Measurements from ENCODE around the gene MRPS18A. TPM values are rescaled to one million over a fixed set of nuclear protein-coding genes. Genes with fewer than 3 reads are reported as not detected.

Gene MRPS18A
- total and polyA plus RNA-seq, 2 of the 13 experiments (the other 11 are each of a cell fraction or from before 2014, with no cell fraction given): 87.8 to 89.1 TPM

DNA sequence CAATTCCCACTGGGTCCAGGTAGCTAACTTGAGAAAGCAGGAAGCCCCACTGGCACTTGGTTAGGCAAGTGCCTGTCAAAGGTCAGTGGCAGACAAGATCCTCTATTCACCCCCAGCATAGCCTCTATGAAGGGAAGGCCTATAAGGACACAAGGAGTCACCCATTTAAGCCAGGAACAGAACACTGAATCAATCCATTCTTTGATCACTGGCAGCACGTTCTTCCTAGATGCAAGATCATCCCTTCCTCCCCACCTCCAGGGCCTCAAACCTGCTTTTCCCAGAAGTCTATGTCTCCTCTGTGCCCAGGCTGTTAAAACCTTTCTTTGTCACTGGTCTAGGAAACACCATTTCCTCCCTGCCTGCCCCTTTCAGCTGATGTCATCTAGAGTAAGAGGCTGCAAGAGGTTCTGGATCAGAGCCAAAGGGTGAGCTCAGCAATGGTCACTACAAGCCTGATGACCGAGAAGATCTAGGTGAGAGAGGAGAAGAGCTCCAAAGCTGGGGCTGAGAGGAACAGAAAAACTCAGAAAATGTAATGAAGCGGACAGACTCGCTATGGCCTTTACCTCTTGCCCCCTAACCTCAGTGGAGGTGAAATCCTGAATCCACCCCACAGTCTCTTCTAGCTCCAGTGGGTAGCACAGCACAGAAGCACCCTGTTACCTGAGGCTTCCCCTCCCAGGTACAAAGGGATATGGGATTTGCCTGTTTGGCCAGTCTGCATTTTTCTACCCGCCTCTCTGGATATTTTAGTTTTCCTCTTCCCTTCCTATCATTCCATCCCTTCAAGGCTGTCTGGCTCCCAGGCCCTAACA, 60.4 kb downstream of the MRPS18A start (continued):
- TF ChIP-seq, protein P1, sequence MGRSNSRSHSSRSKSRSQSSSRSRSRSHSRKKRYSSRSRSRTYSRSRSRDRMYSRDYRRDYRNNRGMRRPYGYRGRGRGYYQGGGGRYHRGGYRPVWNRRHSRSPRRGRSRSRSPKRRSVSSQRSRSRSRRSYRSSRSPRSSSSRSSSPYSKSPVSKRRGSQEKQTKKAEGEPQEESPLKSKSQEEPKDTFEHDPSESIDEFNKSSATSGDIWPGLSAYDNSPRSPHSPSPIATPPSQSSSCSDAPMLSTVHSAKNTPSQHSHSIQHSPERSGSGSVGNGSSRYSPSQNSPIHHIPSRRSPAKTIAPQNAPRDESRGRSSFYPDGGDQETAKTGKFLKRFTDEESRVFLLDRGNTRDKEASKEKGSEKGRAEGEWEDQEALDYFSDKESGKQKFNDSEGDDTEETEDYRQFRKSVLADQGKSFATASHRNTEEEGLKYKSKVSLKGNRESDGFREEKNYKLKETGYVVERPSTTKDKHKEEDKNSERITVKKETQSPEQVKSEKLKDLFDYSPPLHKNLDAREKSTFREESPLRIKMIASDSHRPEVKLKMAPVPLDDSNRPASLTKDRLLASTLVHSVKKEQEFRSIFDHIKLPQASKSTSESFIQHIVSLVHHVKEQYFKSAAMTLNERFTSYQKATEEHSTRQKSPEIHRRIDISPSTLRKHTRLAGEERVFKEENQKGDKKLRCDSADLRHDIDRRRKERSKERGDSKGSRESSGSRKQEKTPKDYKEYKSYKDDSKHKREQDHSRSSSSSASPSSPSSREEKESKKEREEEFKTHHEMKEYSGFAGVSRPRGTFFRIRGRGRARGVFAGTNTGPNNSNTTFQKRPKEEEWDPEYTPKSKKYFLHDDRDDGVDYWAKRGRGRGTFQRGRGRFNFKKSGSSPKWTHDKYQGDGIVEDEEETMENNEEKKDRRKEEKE (IDR thresholded peaks at IDR 0.05): no peak
- TF ChIP-seq TBX2 (CRISPR knock-in tag; IDR thresholded peaks at IDR 0.05; ENCODE audit: borderline replicate concordance): peak; percentile 41; the same call in 1 of the 2 replicates
- 0 out of 2 replicates have a peak, but pooled peaks have one; percentile 33 for TF ChIP-seq REL (CRISPR knock-in tag; conservative IDR thresholded peaks at IDR 0.05)
- TF ChIP-seq ZNF709 (CRISPR knock-in tag; IDR thresholded peaks at IDR 0.05): no peak
- TF ChIP-seq RAD51 (IDR thresholded peaks at IDR 0.05; ENCODE audit: borderline replicate concordance): no peak
- peak; percentile 76 for TF ChIP-seq GATAD2A (CRISPR knock-in tag; IDR thresholded peaks at IDR 0.05)
- peak; percentile 24; the same call in 1 of the 2 replicates for TF ChIP-seq HMG20A (CRISPR knock-in tag; IDR thresholded peaks at IDR 0.05; ENCODE audit: borderline replicate concordance)
- TF ChIP-seq ZNF160 (CRISPR knock-in tag; IDR thresholded peaks at IDR 0.05): no peak
- no peak for TF ChIP-seq RFXAP (CRISPR knock-in tag; IDR thresholded peaks at IDR 0.05; ENCODE audit: borderline replicate concordance)
- no peak for TF ChIP-seq CCAR2 (optimal IDR thresholded peaks at IDR 0.05; ENCODE audit: low read depth, low read length)
- TF ChIP-seq, protein P2, sequence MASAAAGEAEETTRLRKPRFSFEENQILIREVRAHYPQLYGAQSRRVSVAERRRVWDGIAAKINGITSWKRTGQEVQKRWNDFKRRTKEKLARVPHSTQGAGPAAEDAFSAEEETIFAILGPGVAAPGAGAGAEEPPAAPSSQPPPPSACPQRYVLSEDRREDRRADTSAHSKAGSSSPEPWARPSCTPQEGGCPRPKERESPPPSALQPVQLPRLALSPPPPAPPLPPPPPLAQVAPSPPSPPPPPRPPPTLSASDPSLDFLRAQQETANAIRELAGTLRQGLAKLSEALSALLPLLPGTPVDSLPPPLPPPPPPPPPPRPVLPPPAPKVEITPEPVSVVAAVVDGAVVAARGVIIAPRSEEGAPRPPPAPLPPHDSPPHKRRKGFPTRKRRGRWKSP (CRISPR knock-in tag; IDR thresholded peaks at IDR 0.05): 0 out of 2 replicates have a peak, but pooled peaks have one; percentile 16
- TF ChIP-seq, protein P3, sequence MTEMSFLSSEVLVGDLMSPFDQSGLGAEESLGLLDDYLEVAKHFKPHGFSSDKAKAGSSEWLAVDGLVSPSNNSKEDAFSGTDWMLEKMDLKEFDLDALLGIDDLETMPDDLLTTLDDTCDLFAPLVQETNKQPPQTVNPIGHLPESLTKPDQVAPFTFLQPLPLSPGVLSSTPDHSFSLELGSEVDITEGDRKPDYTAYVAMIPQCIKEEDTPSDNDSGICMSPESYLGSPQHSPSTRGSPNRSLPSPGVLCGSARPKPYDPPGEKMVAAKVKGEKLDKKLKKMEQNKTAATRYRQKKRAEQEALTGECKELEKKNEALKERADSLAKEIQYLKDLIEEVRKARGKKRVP (CRISPR knock-in tag; IDR thresholded peaks at IDR 0.05): peak in 1 of 2 experiments; percentile 99; a peak in 2 of 4 replicates
- TF ChIP-seq, protein P4, sequence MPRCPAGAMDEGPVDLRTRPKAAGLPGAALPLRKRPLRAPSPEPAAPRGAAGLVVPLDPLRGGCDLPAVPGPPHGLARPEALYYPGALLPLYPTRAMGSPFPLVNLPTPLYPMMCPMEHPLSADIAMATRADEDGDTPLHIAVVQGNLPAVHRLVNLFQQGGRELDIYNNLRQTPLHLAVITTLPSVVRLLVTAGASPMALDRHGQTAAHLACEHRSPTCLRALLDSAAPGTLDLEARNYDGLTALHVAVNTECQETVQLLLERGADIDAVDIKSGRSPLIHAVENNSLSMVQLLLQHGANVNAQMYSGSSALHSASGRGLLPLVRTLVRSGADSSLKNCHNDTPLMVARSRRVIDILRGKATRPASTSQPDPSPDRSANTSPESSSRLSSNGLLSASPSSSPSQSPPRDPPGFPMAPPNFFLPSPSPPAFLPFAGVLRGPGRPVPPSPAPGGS (CRISPR knock-in tag; IDR thresholded peaks at IDR 0.05): no peak
- peak; percentile 10; the same call in 1 of the 2 replicates for TF ChIP-seq ZNF550 (CRISPR knock-in tag; IDR thresholded peaks at IDR 0.05; ENCODE audit: borderline replicate concordance)
- TF ChIP-seq SRSF9 (IDR thresholded peaks at IDR 0.05; ENCODE audit: borderline replicate concordance, insufficient read depth, low read depth, low read length, poor library complexity, severe bottlenecking): no peak
- TF ChIP-seq POLR2AphosphoS5 (IDR thresholded peaks at IDR 0.05; ENCODE audit: low read depth, low read length): peak; percentile 37; the same call in 1 of the 2 replicates
- no peak for TF ChIP-seq MEIS2 (CRISPR knock-in tag; IDR thresholded peaks at IDR 0.05)
- TF ChIP-seq FOXC1 (CRISPR knock-in tag; IDR thresholded peaks at IDR 0.05; ENCODE audit: borderline replicate concordance): peak; percentile 71
- TF ChIP-seq FOSL2 (CRISPR knock-in tag; IDR thresholded peaks at IDR 0.05): peak; percentile 74
- TF ChIP-seq MAF1 (CRISPR knock-in tag; IDR thresholded peaks at IDR 0.05; ENCODE audit: borderline replicate concordance): no peak
- no peak for TF ChIP-seq HNRNPH1 (optimal IDR thresholded peaks at IDR 0.05; ENCODE audit: low read depth, low read length)

Data from HepG2 (cell line).